Activated CD8-positive, alpha-beta memory T cell treated with anti-CD3 and anti-CD28 coated beads, Interleukin-2, amount 10 ng/mL, durations not matched to agents 7 days and 5 days (primary cell): ENCODE measurements around the gene RIN1. TPM values are rescaled to one million over a fixed set of nuclear protein-coding genes. Genes with fewer than 3 reads are reported as not detected.
"Not testable (repeated sequence)": the region's sequence is repeated elsewhere in the genome, so short reads cannot be mapped to it uniquely, and the experiment has no call there.

Experiments
- ATAC-seq: fragments of 150-1000 bp; cut with Tn5 transposase; one replicate; pipeline ENCODE4 v1.10.0; 2021; ENCODE audit warnings: moderate library complexity
- CTCF ChIA-PET: fragments of 350-600 bp; sonication (Branson Sonifier 250); formaldehyde crosslinking; loops from one replicate; lab custom pipeline; 2021; ENCODE audit warnings: antibody characterized with exemption; lab: Charles Lee
- DNase-seq: peaks from one replicate; pipeline ENCODE4 v3.0.0-alpha.2; 2020
- H3K27ac Mint-ChIP-seq: one replicate; pipeline ENCODE4 v1.8.0; 2021; ENCODE audit warnings: mild to moderate bottlenecking, mixed read lengths
- H3K27me3 Mint-ChIP-seq: one replicate; pipeline ENCODE4 v1.8.0; 2021; ENCODE audit warnings: mixed read lengths
- H3K36me3 Mint-ChIP-seq: one replicate; pipeline ENCODE4 v1.8.0; 2021; ENCODE audit warnings: mild to moderate bottlenecking, mixed read lengths
- H3K4me1 Mint-ChIP-seq: one replicate; pipeline ENCODE4 v1.8.0; 2021; ENCODE audit warnings: mixed read lengths
- H3K4me3 Mint-ChIP-seq: one replicate; pipeline ENCODE4 v1.8.0; 2021; ENCODE audit warnings: mild to moderate bottlenecking, moderate library complexity, mixed read lengths
- H3K9me3 Mint-ChIP-seq: one replicate; pipeline ENCODE4 v1.8.0; 2022; ENCODE audit warnings: low read depth, mixed read lengths
- total RNA-seq, 2 experiments: library from RNA; stranded (reverse); gene quantifications; one replicate each; pipeline ENCODE4 v1.2.3, GENCODE V29; 2021

Gene RIN1
- total RNA-seq, 2 experiments from 2014 or later, result 0.68 to 2.5 TPM

DNA sequence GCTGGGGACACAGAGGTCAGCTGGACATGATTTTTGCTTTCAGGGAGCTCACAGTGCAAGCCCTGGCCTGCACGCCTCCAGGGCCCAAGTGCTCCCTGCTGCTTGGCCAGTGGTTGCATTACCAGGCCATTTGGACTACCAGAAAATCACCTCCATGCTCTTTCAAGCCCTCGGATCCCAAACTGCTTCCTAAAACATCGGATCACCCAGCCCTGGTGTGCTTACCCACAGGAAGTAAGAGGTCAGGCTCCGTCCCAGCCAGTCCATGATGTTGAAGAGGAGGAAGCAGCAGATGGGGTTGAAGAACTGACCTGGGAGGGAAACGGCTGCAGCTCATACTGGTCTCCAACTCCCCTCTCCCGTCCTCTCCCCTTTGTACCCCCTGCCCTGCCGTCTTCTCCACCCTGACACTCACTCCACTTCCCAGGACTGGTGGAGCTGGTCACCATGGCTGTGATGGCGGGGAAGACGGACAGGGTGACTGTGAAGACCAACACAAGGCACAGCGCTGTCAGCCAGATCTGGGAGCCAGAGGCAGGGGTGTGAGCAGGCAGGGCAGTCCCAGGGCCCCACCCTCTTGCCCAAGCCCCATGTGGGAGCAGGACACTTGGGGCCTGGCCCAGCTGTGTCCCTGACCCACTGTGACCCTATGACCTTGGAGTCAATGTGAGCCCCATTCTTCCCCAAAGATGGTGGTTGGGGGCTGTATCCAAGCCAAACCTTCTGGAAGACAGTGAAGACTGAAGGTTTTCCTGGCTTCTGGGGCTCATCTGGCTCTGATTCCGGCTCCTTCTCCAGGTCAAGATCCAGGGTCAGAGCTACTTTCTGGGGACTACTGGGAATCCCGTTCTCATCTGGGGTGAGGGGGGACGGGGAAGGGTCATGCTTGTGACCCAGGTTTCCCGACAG, 29.7 kb upstream of the RIN1 start:
- no peak overlapping the region for H3K4me3 Mint-ChIP-seq
- DNase-seq (no peak), ATAC-seq (no peak)
- no peaks in the 10 kb centered on the region for H3K9me3 Mint-ChIP-seq
- H3K27ac Mint-ChIP-seq, result no peak overlapping the region
- H3K36me3 Mint-ChIP-seq, result no peaks in the 10 kb centered on the region
- CTCF ChIA-PET, result interaction anchor here (1.0 to 3.4 kb wide), 6 partner anchors 12 to 77 kb away, joined by 3 to 28 read pairs (median 6); partner anchors contain the start of gene YIF1A
- peaks cover 10% of the 10 kb centered on the region for H3K4me1 Mint-ChIP-seq
- no peaks in the 10 kb centered on the region for H3K27me3 Mint-ChIP-seq

- Mint-ChIP-seq H3K4me3 (no peak overlapping the region), H3K27ac (no peak overlapping the region), H3K9me3 (no peaks in the 10 kb centered on the region), H3K4me1 (peaks cover 4% of the 10 kb centered on the region), H3K27me3 (no peaks in the 10 kb centered on the region), H3K36me3 (no peaks in the 10 kb centered on the region)
- CTCF ChIA-PET, result interaction anchor here (1.3 to 3.4 kb wide), 4 partner anchors 13 to 30 kb away, joined by 4 to 28 read pairs (median 12); no protein-coding TSS in a partner anchor
- DNase-seq (no peak), ATAC-seq (no peak)
Observed at GRCh38 chr11:66365166-66365565, 28.9 kb upstream of the RIN1 start.

DNA sequence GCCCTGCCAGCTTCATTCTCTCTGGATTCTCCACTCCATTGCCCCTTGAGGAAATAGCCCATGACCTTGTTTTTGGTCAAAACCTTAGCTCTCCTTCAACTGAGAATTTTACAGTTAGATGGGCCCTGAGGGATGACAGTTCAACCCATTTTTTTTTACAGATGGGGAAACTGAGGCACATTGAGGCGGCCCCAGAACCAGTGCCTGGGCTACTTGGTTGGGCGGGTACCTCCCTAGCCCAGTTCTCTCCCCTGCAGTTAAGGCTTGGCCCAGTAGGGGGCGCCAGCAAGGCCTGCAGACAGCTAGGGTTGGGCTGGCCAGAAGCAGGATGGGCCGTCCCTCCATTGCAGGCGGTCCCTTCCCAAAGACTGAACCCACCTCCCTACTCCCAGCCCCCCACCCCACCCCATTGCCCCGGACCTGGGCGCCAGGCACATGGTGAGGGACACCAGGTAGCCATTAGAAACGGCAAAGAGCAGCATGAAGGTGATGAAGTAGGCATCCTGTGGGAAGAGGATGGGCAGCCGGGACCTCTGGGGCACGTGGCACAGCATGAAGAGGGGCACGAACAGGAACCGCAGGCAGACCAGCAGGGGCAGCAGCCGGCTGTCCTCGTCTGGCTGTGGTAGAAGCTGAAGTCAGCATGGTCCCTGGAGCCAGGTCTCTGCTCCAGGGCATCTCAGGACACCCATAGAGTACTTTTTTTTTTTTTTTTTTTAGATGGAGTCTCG, 27.7 kb upstream of the RIN1 start:
- no peak overlapping the region for H3K4me3 Mint-ChIP-seq
- H3K9me3 Mint-ChIP-seq, result no peaks in the 10 kb centered on the region
- ATAC-seq, result peak; percentile 54
- peak; percentile 77 for DNase-seq
- H3K27ac Mint-ChIP-seq, result no peak overlapping the region
- H3K36me3 Mint-ChIP-seq, result no peaks in the 10 kb centered on the region
- no peaks in the 10 kb centered on the region for H3K27me3 Mint-ChIP-seq
- no peaks in the 10 kb centered on the region for H3K4me1 Mint-ChIP-seq
- CTCF ChIA-PET, result interaction anchor here (0.7 to 3.4 kb wide), 24 partner anchors 8 to 1841 kb away, joined by 3 to 28 read pairs (median 5); partner anchors contain the start of genes B4GAT1, BRMS1, CD248 and MRPL11

GRCh38 chr11:66363187-66363601, 27.0 kb upstream of the RIN1 start:
- Mint-ChIP-seq H3K36me3 (no peaks in the 10 kb centered on the region), H3K4me1 (no peaks in the 10 kb centered on the region), H3K27ac (no peak overlapping the region), H3K27me3 (no peaks in the 10 kb centered on the region), H3K9me3 (no peaks in the 10 kb centered on the region), H3K4me3 (no peak overlapping the region)
- DNase-seq (no peak), ATAC-seq (no peak)
- CTCF ChIA-PET, result interaction anchor here (0.8 to 3.4 kb wide), 17 partner anchors 9 to 75 kb away, joined by 3 to 28 read pairs (median 5); partner anchors contain the start of genes B4GAT1, BRMS1, CD248 and MRPL11

DNA sequence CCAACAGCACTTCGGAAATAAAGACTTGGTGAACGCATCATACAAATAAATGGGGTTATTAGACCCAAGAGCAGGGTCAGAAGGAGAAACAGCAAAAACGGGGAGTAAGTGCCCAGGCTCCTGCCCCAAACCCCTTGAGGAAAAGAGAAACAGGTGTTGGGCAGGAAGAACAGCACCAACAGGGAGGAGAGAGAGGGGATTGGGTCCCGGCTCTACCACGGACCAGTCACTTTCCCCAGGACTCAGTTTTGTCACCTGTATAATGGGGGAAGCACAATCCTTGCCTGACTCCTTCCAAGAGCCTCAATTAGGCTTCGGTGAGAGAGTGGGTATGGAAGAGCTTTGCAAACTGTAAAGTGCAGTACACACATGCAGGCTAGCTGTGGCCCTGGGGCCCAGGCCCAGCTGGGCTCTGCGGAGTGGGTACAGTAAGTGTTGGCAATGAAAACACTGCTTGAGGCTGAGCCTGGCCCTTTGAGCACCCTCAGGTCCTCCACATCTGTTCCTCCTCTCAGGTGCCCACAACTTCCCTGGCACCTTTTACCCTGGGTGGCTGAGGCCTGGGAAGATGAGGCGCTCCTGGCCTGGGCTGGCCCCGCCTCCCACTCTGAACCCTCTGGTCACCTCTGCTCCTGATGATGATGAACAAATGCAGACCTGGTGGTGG, 26.4 kb upstream of the RIN1 start:
- Mint-ChIP-seq H3K27ac (no peak overlapping the region), H3K36me3 (no peaks in the 10 kb centered on the region), H3K9me3 (no peaks in the 10 kb centered on the region), H3K27me3 (no peaks in the 10 kb centered on the region), H3K4me3 (no peak overlapping the region), H3K4me1 (no peaks in the 10 kb centered on the region)
- DNase-seq (no peak), ATAC-seq (no peak)
- CTCF ChIA-PET, result interaction anchor here (0.6 to 3.4 kb wide), 7 partner anchors 9 to 32 kb away, joined by 3 to 28 read pairs (median 10); partner anchors contain the start of genes B4GAT1 and SLC29A2

- Mint-ChIP-seq H3K36me3 (no peaks in the 10 kb centered on the region), H3K4me3 (no peak overlapping the region), H3K27ac (no peak overlapping the region), H3K9me3 (no peaks in the 10 kb centered on the region), H3K4me1 (no peaks in the 10 kb centered on the region), H3K27me3 (no peaks in the 10 kb centered on the region)
- CTCF ChIA-PET, result no interaction called here
- ATAC-seq (no peak), DNase-seq (no peak)
Observed at GRCh38 chr11:66361502-66361941, 25.3 kb upstream of the RIN1 start.

DNA sequence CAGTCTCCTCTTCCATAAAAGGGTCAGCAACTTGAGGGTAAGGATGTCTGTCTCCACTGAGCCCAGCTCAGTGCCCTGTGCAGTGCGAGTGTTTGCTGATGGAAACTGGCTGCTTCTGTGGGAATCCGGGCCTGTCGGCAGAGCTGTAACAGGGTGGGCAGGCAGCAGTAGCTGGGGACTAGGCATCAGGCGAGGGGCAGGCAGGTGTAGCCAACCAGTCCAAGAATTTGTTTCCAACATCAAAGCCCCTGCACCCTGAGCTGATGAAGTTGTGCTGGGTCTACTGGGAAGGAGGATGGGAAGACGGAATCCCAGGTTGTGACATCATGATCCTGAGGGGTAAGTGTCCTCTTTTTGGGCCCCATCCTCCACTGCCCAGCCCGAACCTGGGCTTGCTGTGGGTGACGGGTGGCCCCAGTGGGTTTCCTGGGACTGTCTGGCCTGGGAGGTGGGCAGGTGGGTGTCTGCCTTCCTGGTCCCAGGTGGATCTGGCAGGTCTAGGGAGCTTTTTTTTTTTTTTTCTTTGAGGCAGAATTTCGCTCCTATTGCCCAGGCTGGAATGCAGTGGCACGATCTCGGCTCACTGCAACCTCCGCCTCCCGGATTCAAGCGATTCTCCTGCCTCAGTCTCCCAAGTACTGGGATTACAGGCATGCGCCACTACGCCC, 24.3 kb upstream of the RIN1 start:
- DNase-seq (no peak), ATAC-seq (no peak)
- Mint-ChIP-seq H3K4me3 (no peak overlapping the region), H3K36me3 (peaks cover 2% of the 10 kb centered on the region), H3K9me3 (no peaks in the 10 kb centered on the region), H3K4me1 (no peaks in the 10 kb centered on the region), H3K27me3 (no peaks in the 10 kb centered on the region), H3K27ac (no peak overlapping the region)
- CTCF ChIA-PET, result interaction anchor here (0.6 to 1.5 kb wide), 2 partner anchors 26 to 31 kb away, joined by 3 to 7 read pairs; no protein-coding TSS in a partner anchor

DNA sequence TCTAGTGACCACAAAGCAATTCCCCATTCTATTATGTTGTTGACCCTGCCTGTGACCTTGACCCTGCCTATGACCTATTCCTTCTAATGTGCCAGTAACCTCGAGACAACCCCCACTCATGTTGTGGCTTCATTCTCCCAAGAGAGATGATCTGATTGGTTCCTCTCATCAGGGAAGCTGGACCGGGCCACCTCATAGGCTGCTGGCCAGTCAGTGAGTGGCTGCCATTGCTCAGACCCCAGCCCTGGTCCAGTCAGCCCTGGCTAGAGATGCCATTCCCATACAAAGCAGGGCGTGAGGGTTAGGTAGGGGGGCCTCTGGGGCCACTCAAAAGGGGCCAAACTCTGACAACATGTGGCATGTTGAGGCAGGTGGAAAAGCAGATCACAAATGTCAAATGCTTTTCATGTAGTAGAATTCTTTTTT, 23.4 kb upstream of the RIN1 start:
- ATAC-seq, result no peak
- no peak overlapping the region for H3K27ac Mint-ChIP-seq
- no peak for DNase-seq
- H3K27me3 Mint-ChIP-seq, result no peaks in the 10 kb centered on the region
- no peak overlapping the region for H3K4me3 Mint-ChIP-seq
- CTCF ChIA-PET, result interaction anchor here (1.5 kb wide), 1 partner anchor 27 kb away, joined by 7 read pairs; no protein-coding TSS in a partner anchor
- H3K4me1 Mint-ChIP-seq, result no peaks in the 10 kb centered on the region
- H3K36me3 Mint-ChIP-seq, result peaks cover 2% of the 10 kb centered on the region
- no peaks in the 10 kb centered on the region for H3K9me3 Mint-ChIP-seq

DNA sequence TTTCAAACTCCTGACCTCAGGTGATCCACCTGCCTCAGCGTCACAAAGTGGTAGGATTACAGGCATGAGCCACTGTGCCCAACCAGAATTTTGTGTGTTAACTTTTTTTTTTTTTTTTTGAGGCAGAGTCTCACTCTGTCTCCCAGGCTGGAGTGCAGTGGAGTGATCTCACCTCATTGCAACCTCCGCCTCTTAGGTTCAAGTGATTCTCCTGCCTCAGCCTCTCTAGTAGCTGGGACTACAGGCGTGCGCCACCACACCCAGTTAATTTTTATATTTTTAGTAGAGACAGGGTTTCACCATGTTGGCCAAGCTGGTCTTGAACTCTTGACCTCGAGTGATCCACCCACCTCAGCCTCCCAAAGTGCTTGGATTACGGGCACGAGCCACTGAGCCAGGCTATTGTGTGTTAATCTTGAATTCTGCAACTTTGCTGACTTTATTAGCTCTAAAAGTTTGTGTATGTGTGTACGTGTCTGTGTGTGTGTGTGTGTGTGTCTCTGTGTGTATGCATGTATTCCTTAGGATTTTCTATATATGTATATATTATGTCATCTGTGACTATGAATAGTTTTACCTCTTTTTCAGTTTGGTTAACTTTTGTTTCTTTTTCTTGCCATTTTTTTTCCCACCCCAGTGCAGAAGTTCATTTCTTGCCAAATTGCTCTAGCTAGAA, 14.5 kb upstream of the RIN1 start:
- H3K27me3 Mint-ChIP-seq, ATAC-seq, H3K36me3 Mint-ChIP-seq, H3K9me3 Mint-ChIP-seq, DNase-seq, H3K27ac Mint-ChIP-seq, H3K4me3 Mint-ChIP-seq: not testable (repeated sequence)
- CTCF ChIA-PET, result interaction anchor here (0.6 to 1.4 kb wide), 4 partner anchors 13 to 57 kb away, joined by 3 to 7 read pairs (median 4); no protein-coding TSS in a partner anchor
- H3K4me1 Mint-ChIP-seq, result peaks cover 22% of the 10 kb centered on the region

DNA sequence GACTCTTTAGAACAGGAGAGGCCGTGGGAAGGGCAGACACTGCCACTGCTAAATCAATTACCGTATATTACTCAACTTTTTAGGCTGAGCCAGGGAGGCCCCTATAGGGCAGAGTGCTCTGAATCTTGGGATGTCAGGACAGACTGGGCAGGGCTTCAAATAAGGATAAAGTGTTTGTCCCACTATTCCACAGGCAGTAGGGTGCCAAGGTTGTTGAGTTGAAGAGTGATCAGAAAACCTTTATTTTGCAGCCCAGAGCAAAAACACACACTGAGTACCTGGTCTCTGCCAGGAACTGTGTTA, 12.8 kb upstream of the RIN1 start:
- no peak for ATAC-seq
- Mint-ChIP-seq H3K36me3 (peaks cover 4% of the 10 kb centered on the region), H3K4me1 (peaks cover 35% of the 10 kb centered on the region), H3K4me3 (no peak overlapping the region), H3K27me3 (no peaks in the 10 kb centered on the region), H3K27ac (no peak overlapping the region), H3K9me3 (no peaks in the 10 kb centered on the region)
- DNase-seq, result no peak
- CTCF ChIA-PET, result interaction anchor here (1.1 to 7.0 kb wide), 3 partner anchors 15 to 38 kb away, joined by 5 to 70 read pairs (median 7); no protein-coding TSS in a partner anchor

DNA sequence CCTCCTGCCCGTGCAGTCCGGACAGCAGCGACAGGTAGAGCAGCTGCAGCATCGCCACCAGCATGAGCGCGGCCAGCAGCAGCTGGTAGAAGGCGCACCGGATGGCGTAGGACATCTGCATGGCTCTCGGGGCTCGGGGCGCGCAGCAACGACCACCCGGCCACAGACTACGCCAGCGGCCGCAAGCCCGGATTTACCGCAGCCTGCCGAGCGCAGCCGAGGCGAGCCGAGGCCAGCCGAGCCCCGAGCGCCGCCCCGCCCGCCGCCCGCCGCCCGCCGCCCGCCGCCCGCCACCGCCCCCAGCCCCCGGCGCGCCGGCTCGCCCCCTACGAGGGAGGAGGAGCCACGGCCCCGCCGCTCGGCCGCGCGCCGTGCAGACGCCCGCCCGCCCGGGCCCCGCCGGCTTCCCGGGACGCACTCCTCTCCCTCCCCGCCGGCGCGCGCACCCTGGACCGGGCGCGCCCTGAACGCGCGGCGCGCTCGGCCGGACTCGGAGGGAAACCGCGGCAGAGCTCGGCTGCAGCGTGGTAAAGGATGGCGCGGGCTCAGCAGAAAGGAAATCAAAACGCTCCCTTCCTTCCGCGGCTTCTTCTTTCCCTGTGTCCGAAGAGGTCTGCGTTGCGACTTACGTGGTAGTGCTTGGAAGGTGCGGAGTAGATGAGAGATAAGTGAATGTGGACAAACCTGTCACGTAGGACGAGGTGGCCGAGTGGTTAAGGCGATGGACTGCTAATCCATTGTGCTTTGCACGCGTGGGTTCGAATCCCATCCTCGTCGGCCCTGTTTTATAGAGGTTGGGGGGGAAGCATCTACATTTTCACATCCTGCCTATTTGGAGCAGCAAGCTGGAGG, 11.4 kb upstream of the RIN1 start, which contains the start of gene B4GAT1:
TSS of gene B4GAT1 (minus strand) at position 205 of the 852 bp plus-strand sequence. CDS start at position 121, 84 bp downstream.
- Mint-ChIP-seq H3K9me3 (no peaks in the 10 kb centered on the region), H3K4me3 (peak within 1 kb of the TSS; percentile 85), H3K36me3 (peaks cover 2% of the 10 kb centered on the region), H3K4me1 (peaks cover 49% of the 10 kb centered on the region), H3K27ac (peak within 1 kb of the TSS; percentile 93), H3K27me3 (no peaks in the 10 kb centered on the region)
- peak; percentile 94 for DNase-seq
- ATAC-seq, result peak; percentile 57
- CTCF ChIA-PET, result interaction anchor here (1.4 to 7.0 kb wide), 9 partner anchors 13 to 50 kb away, joined by 3 to 72 read pairs (median 5); partner anchors contain the start of gene SLC29A2
